ENCODE measurements around the gene RHOC. TPM values are rescaled to one million over a fixed set of nuclear protein-coding genes. Genes with fewer than 3 reads are reported as not detected.

The RHOC gene
- total RNA-seq, 2 experiments from 2014 or later, result 23.1 to 43.3 TPM

DNA sequence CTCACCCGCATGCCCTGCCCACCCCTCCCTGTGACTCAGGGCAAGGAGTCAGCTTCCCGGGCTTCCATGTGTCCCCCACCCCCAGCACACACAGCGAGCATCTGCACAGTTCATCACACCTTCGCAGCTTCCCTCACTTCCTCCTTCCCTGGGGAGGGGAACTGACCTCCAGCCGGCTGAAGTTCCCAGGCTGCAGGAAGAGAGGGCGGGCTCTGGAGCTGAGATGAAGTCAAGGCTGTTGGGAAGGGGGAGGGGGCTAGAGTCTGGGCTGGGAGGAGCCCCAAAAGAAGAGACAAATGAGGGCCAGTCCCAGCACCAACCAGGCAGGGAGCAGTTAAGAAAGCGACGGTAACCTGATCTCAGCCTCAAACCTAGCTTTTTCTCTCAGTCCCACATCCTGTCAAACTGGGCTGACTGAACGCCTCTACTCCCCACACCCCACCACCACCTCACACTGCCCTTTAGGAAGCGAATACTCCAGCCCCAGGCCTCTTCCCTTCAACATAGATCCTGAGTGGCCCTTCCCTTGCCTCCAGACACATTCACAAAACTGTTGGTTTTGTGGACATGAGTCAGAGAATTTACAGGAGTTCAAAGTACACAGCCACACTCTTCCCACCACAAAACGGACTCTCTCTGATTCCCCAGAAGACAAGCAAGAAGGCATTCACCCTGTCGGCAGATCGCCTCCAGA lies 1.8 kb downstream of the RHOC start:
- intact Hi-C loops (cut with micrococcal nuclease; ENCODE audit: unreplicated experiment), result loop anchor here (2.0 kb wide), 1 partner anchor 238 kb away; no protein-coding TSS in a partner anchor
- Histone ChIP-seq H3K4me1 (ENCODE audit: insufficient read depth, low read length, poor library complexity, severe bottlenecking) (peaks cover 50% of the 10 kb centered on the region), H3K4me2 (ENCODE audit: low read length) (peak overlapping the region; percentile 76), H3K79me2 (ENCODE audit: insufficient read depth, low read depth, low read length) (no peaks in the 10 kb centered on the region), H3K27ac (ENCODE audit: low read depth, low read length, poor library complexity, severe bottlenecking) (peak overlapping the region; percentile 51), H3K9me2 (ENCODE audit: insufficient read depth, low read length) (no peaks in the 10 kb centered on the region), H4K20me1 (ENCODE audit: insufficient read depth, low read length) (no peaks in the 10 kb centered on the region), H2AFZ (ENCODE audit: low read length) (peak overlapping the region; percentile 51), H3K4me3 (ENCODE audit: low read depth, low read length, poor library complexity, severe bottlenecking) (peak overlapping the region; percentile 61), H3K9me3 (ENCODE audit: low read length) (no peaks in the 10 kb centered on the region), H3K36me3 (ENCODE audit: insufficient read depth, low read length) (no peaks in the 10 kb centered on the region)
- ChIA-PET CTCF (ENCODE audit: unreplicated experiment) (interaction anchor here (1.2 to 1.5 kb wide), 2 partner anchors 10 to 33 kb away, joined by 5 read pairs; partner anchors contain the start of gene PPM1J), POLR2A (interaction anchor here (0.5 to 1.6 kb wide), 5 partner anchors 30 to 1577 kb away, joined by 3 to 9 read pairs (median 4); partner anchors contain the start of gene ST7L)
- no TSS peak for BruUV-seq (replicated peaks)
- TF ChIP-seq EZH2phosphoT487 (IDR thresholded peaks at IDR 0.05; ENCODE audit: borderline replicate concordance, low read depth, low read length), result no peak
- no peak for TF ChIP-seq CTCF (conservative IDR thresholded peaks at IDR 0.05; ENCODE audit: low read length)
- peak; percentile 80 for DNase-seq (ENCODE audit: low spot score)

GRCh38 chr1:112704391-112704933 lies 2.5 kb downstream of the RHOC start:
- H3K9me3 ChIP-seq (ENCODE audit: low read length), result no peaks in the 10 kb centered on the region
- H3K9me2 ChIP-seq (ENCODE audit: insufficient read depth, low read length), result no peaks in the 10 kb centered on the region
- CTCF ChIA-PET (ENCODE audit: unreplicated experiment), result interaction anchor here (0.5 to 1.5 kb wide), 3 partner anchors 10 to 32 kb away, joined by 5 read pairs; partner anchors contain the start of genes MOV10 and PPM1J
- H3K4me3 ChIP-seq (ENCODE audit: low read depth, low read length, poor library complexity, severe bottlenecking), result peak overlapping the region; percentile 61
- no peak for DNase-seq (ENCODE audit: low spot score)
- intact Hi-C loops (cut with micrococcal nuclease; ENCODE audit: unreplicated experiment), result loop anchor here (2.0 kb wide), 1 partner anchor 238 kb away; no protein-coding TSS in a partner anchor
- H4K20me1 ChIP-seq (ENCODE audit: insufficient read depth, low read length), result no peaks in the 10 kb centered on the region
- no peak for TF ChIP-seq CTCF (conservative IDR thresholded peaks at IDR 0.05; ENCODE audit: low read length)
- POLR2A ChIA-PET, result interaction anchor here (0.6 to 1.6 kb wide), 6 partner anchors 10 to 323 kb away, joined by 3 to 9 read pairs (median 4); partner anchors contain the start of genes PPM1J and ST7L
- BruUV-seq (replicated peaks), result no TSS peak
- H3K36me3 ChIP-seq (ENCODE audit: insufficient read depth, low read length), result no peaks in the 10 kb centered on the region
- peak overlapping the region; percentile 51 for H3K27ac ChIP-seq (ENCODE audit: low read depth, low read length, poor library complexity, severe bottlenecking)
- H2AFZ ChIP-seq (ENCODE audit: low read length), result peak overlapping the region; percentile 51
- peaks cover 57% of the 10 kb centered on the region for H3K4me1 ChIP-seq (ENCODE audit: insufficient read depth, low read length, poor library complexity, severe bottlenecking)
- H3K79me2 ChIP-seq (ENCODE audit: insufficient read depth, low read depth, low read length), result no peaks in the 10 kb centered on the region
- peak overlapping the region; percentile 76 for H3K4me2 ChIP-seq (ENCODE audit: low read length)

All from OCI-LY7 (cell line).